ENCODE measurements around the gene LRWD1. TPM values are rescaled to one million over a fixed set of nuclear protein-coding genes. Genes with fewer than 3 reads are reported as not detected.
A peak's percentile ranks its signal among the peaks of the same experiment; 100 is the strongest.
"Not testable (repeated sequence)": the region's sequence is repeated elsewhere in the genome, so short reads cannot be mapped to it uniquely, and the experiment has no call there.

Gene LRWD1
- polyA plus RNA-seq, 2 donors, result 6.3 to 9.5 TPM

GRCh38 chr7:102474116-102474515 lies 9.3 kb downstream of the LRWD1 start:
- 83 to 84% methylated on average over 9 to 11 of the region's 14 CpGs for WGBS, 2 donors
- H3K36me3 ChIP-seq (ENCODE audit: control insufficient read depth in 2 of 2, insufficient read depth in 2 of 2, low read length in 1 of 2), result peaks cover 0 to 27% of the 10 kb centered on the region in 2 donors

GRCh38 chr7:102474736-102475435 lies 10.1 kb downstream of the LRWD1 start:
- H3K27me3 ChIP-seq (ENCODE audit: control insufficient read depth in 1 of 2, insufficient read depth in 2 of 2, low read length in 2 of 2); H3K4me1 ChIP-seq (ENCODE audit: control insufficient read depth in 2 of 2, insufficient read depth in 2 of 2, low read length in 1 of 2); H3K9me3 ChIP-seq (ENCODE audit: control insufficient read depth in 2 of 2, insufficient read depth in 1 of 2, low read depth in 1 of 2, low read length in 1 of 2); H3K4me3 ChIP-seq (ENCODE audit: low read depth in 1 of 2, low read length in 2 of 2); H3K27ac ChIP-seq (ENCODE audit: low read depth in 2 of 2, low read length in 1 of 2): not testable (repeated sequence)
- 76 to 83% methylated on average over 6 to 11 of the region's 19 CpGs for WGBS, 2 donors
- peaks cover 0 to 26% of the 10 kb centered on the region in 2 donors for H3K36me3 ChIP-seq (ENCODE audit: control insufficient read depth in 2 of 2, insufficient read depth in 2 of 2, low read length in 1 of 2)

More at GRCh38 chr7:102474116-102474515, 9.3 kb downstream of the LRWD1 start:
- H3K27ac ChIP-seq (ENCODE audit: low read depth in 2 of 2, low read length in 1 of 2); H3K27me3 ChIP-seq (ENCODE audit: control insufficient read depth in 1 of 2, insufficient read depth in 2 of 2, low read length in 2 of 2); H3K4me1 ChIP-seq (ENCODE audit: control insufficient read depth in 2 of 2, insufficient read depth in 2 of 2, low read length in 1 of 2); H3K9me3 ChIP-seq (ENCODE audit: control insufficient read depth in 2 of 2, insufficient read depth in 1 of 2, low read depth in 1 of 2, low read length in 1 of 2); H3K4me3 ChIP-seq (ENCODE audit: low read depth in 1 of 2, low read length in 2 of 2): not testable (repeated sequence)

GRCh38 chr7:102478314-102479208 lies 13.8 kb downstream of the LRWD1 start, which contains the start of gene POLR2J:
POLR2J (minus strand) TSS chr7:102478922; CDS start chr7:102478860, 62 bp downstream.
- not testable (repeated sequence) for H3K9me3 ChIP-seq (ENCODE audit: control insufficient read depth in 2 of 2, insufficient read depth in 1 of 2, low read depth in 1 of 2, low read length in 1 of 2); H3K36me3 ChIP-seq (ENCODE audit: control insufficient read depth in 2 of 2, insufficient read depth in 2 of 2, low read length in 1 of 2); H3K27me3 ChIP-seq (ENCODE audit: control insufficient read depth in 1 of 2, insufficient read depth in 2 of 2, low read length in 2 of 2); H3K27ac ChIP-seq (ENCODE audit: low read depth in 2 of 2, low read length in 1 of 2); H3K4me1 ChIP-seq (ENCODE audit: control insufficient read depth in 2 of 2, insufficient read depth in 2 of 2, low read length in 1 of 2)
- WGBS, 2 donors, result 0 to 1% methylated on average over 17 to 56 of the region's 72 CpGs
- peak within 1 kb of the TSS; percentile 37 to 45 for H3K4me3 ChIP-seq (ENCODE audit: low read depth in 1 of 2, low read length in 2 of 2)

GRCh38 chr7:102479209-102479584 lies 14.4 kb downstream of the LRWD1 start:
- H3K36me3 ChIP-seq (ENCODE audit: control insufficient read depth in 2 of 2, insufficient read depth in 2 of 2, low read length in 1 of 2); H3K4me3 ChIP-seq (ENCODE audit: low read depth in 1 of 2, low read length in 2 of 2); H3K27ac ChIP-seq (ENCODE audit: low read depth in 2 of 2, low read length in 1 of 2); H3K9me3 ChIP-seq (ENCODE audit: control insufficient read depth in 2 of 2, insufficient read depth in 1 of 2, low read depth in 1 of 2, low read length in 1 of 2); H3K27me3 ChIP-seq (ENCODE audit: control insufficient read depth in 1 of 2, insufficient read depth in 2 of 2, low read length in 2 of 2); H3K4me1 ChIP-seq (ENCODE audit: control insufficient read depth in 2 of 2, insufficient read depth in 2 of 2, low read length in 1 of 2): not testable (repeated sequence)
- 0% methylated on average over 2 of the region's 10 CpGs; no CpG with 5 or more reads in 1 of the 2 donors for WGBS, 2 donors

- H3K27ac ChIP-seq (ENCODE audit: low read depth in 2 of 2, low read length in 1 of 2); H3K9me3 ChIP-seq (ENCODE audit: control insufficient read depth in 2 of 2, insufficient read depth in 1 of 2, low read depth in 1 of 2, low read length in 1 of 2); H3K36me3 ChIP-seq (ENCODE audit: control insufficient read depth in 2 of 2, insufficient read depth in 2 of 2, low read length in 1 of 2); H3K4me1 ChIP-seq (ENCODE audit: control insufficient read depth in 2 of 2, insufficient read depth in 2 of 2, low read length in 1 of 2); H3K4me3 ChIP-seq (ENCODE audit: low read depth in 1 of 2, low read length in 2 of 2); H3K27me3 ChIP-seq (ENCODE audit: control insufficient read depth in 1 of 2, insufficient read depth in 2 of 2, low read length in 2 of 2): not testable (repeated sequence)
- WGBS, 2 donors, result 8% methylated on average over 6 to 8 of the region's 11 CpGs
These were observed 15.3 kb downstream of the LRWD1 start for GRCh38 chr7:102479982-102480637.

GRCh38 chr7:102481962-102482361 lies 17.2 kb downstream of the LRWD1 start:
- H3K4me1 ChIP-seq (ENCODE audit: control insufficient read depth in 2 of 2, insufficient read depth in 2 of 2, low read length in 1 of 2); H3K9me3 ChIP-seq (ENCODE audit: control insufficient read depth in 2 of 2, insufficient read depth in 1 of 2, low read depth in 1 of 2, low read length in 1 of 2); H3K27ac ChIP-seq (ENCODE audit: low read depth in 2 of 2, low read length in 1 of 2); H3K4me3 ChIP-seq (ENCODE audit: low read depth in 1 of 2, low read length in 2 of 2); H3K36me3 ChIP-seq (ENCODE audit: control insufficient read depth in 2 of 2, insufficient read depth in 2 of 2, low read length in 1 of 2); H3K27me3 ChIP-seq (ENCODE audit: control insufficient read depth in 1 of 2, insufficient read depth in 2 of 2, low read length in 2 of 2): not testable (repeated sequence)
- no CpG with 5 or more reads among the region's 10 CpGs for WGBS, 2 donors

GRCh38 chr7:102484317-102484716 lies 19.5 kb downstream of the LRWD1 start:
- not testable (repeated sequence) for H3K36me3 ChIP-seq (ENCODE audit: control insufficient read depth in 2 of 2, insufficient read depth in 2 of 2, low read length in 1 of 2); H3K27me3 ChIP-seq (ENCODE audit: control insufficient read depth in 1 of 2, insufficient read depth in 2 of 2, low read length in 2 of 2); H3K27ac ChIP-seq (ENCODE audit: low read depth in 2 of 2, low read length in 1 of 2); H3K4me3 ChIP-seq (ENCODE audit: low read depth in 1 of 2, low read length in 2 of 2); H3K9me3 ChIP-seq (ENCODE audit: control insufficient read depth in 2 of 2, insufficient read depth in 1 of 2, low read depth in 1 of 2, low read length in 1 of 2); H3K4me1 ChIP-seq (ENCODE audit: control insufficient read depth in 2 of 2, insufficient read depth in 2 of 2, low read length in 1 of 2)
- no CpG with 5 or more reads among the region's 5 CpGs for WGBS, 2 donors

- not testable (repeated sequence) for H3K9me3 ChIP-seq (ENCODE audit: control insufficient read depth in 2 of 2, insufficient read depth in 1 of 2, low read depth in 1 of 2, low read length in 1 of 2); H3K4me3 ChIP-seq (ENCODE audit: low read depth in 1 of 2, low read length in 2 of 2); H3K4me1 ChIP-seq (ENCODE audit: control insufficient read depth in 2 of 2, insufficient read depth in 2 of 2, low read length in 1 of 2); H3K27ac ChIP-seq (ENCODE audit: low read depth in 2 of 2, low read length in 1 of 2); H3K27me3 ChIP-seq (ENCODE audit: control insufficient read depth in 1 of 2, insufficient read depth in 2 of 2, low read length in 2 of 2); H3K36me3 ChIP-seq (ENCODE audit: control insufficient read depth in 2 of 2, insufficient read depth in 2 of 2, low read length in 1 of 2)
- 62 to 76% methylated on average over 2 to 3 of the region's 12 CpGs for WGBS, 2 donors
These were observed 25.8 kb downstream of the LRWD1 start for GRCh38 chr7:102490529-102491075.

GRCh38 chr7:102493220-102493935 lies 28.6 kb downstream of the LRWD1 start:
- WGBS, 2 donors, result no CpG with 5 or more reads among the region's 33 CpGs
- H3K9me3 ChIP-seq (ENCODE audit: control insufficient read depth in 2 of 2, insufficient read depth in 1 of 2, low read depth in 1 of 2, low read length in 1 of 2); H3K27ac ChIP-seq (ENCODE audit: low read depth in 2 of 2, low read length in 1 of 2): not testable (repeated sequence)

More at GRCh38 chr7:102493220-102493935, 28.6 kb downstream of the LRWD1 start:
- not testable (repeated sequence) for H3K27me3 ChIP-seq (ENCODE audit: control insufficient read depth in 1 of 2, insufficient read depth in 2 of 2, low read length in 2 of 2); H3K36me3 ChIP-seq (ENCODE audit: control insufficient read depth in 2 of 2, insufficient read depth in 2 of 2, low read length in 1 of 2); H3K4me1 ChIP-seq (ENCODE audit: control insufficient read depth in 2 of 2, insufficient read depth in 2 of 2, low read length in 1 of 2); H3K4me3 ChIP-seq (ENCODE audit: low read depth in 1 of 2, low read length in 2 of 2)
